ENCODE results near the gene IVD. TPM values are rescaled to one million over a fixed set of nuclear protein-coding genes. Genes with fewer than 3 reads are reported as not detected.

IVD gene
- polyA plus RNA-seq, 1 donor (not counting 4 experiments of a cell fraction or from before 2014, with no cell fraction given), result 13.0 TPM

DNA sequence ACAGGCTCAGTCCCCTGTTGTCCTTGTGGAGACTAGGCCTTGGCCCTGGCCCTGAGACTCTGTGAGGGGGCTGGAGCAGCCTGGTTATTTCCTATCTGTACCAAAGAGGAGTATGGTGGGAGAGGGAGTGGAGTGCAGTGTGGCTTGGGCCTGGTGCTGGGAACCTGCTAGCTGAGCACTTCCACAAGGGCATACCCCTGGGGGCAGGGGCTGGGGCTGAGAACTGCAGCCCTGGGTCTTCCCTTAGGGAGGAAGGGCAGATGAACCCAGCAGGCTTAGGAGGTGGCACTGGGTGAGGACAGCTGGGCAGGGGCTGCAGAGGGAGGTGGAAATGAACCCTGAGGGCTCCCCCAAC is 61.6 kb downstream of the IVD start:
- FAIRE-seq, result no peak

DNA sequence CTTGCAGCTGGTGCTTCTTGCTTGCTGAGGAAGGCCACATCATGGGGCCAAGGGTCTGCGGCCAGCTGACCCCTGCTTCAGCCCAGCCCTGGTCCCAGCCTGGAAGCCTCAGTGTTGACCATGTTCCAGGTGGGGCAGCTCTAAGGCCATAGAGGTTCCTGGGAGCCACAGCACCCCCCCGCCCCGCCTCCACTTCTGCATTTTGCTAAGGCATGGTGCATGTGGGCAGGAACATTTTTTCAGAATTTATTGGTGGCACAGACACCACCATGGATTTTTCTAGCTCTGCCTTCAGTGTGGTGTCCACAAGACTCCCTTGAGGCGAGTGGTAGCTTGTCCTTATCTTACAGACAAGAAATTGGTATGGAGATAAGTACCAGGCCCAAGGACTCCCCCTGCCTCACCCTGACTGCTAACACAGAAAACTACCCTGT is 63.3 kb downstream of the IVD start:
- Histone ChIP-seq H3K4me2 (ENCODE audit: control insufficient read depth, extremely low read depth, insufficient read depth, low read depth, low read length) (no peak overlapping the region), H3K27ac (ENCODE audit: control insufficient read depth, insufficient read depth, low read length) (no peak overlapping the region), H3K9me3 (ENCODE audit: control insufficient read depth, low read depth, low read length) (no peaks in the 10 kb centered on the region), H3K79me2 (ENCODE audit: control insufficient read depth, insufficient read depth, low read length) (no peaks in the 10 kb centered on the region), H4K20me1 (ENCODE audit: control insufficient read depth, extremely low read depth, insufficient read depth, low read length) (peaks cover 1% of the 10 kb centered on the region), H3K9ac (ENCODE audit: control insufficient read depth, extremely low read depth, insufficient read depth, low read length) (no peak overlapping the region), H3K4me1 (ENCODE audit: control insufficient read depth, extremely low read depth, insufficient read depth, low read length) (peaks cover 23% of the 10 kb centered on the region), H3K9me1 (ENCODE audit: control insufficient read depth, extremely low read depth, insufficient read depth, low read length) (no peaks in the 10 kb centered on the region), H2AFZ (ENCODE audit: control insufficient read depth, low read length) (no peak overlapping the region), H3K27me3 (ENCODE audit: control insufficient read depth, extremely low read depth, insufficient read depth, low read length) (no peaks in the 10 kb centered on the region), H3K36me3 (ENCODE audit: control insufficient read depth in 2 of 2, extremely low read depth in 1 of 2, insufficient read depth in 2 of 2, low read length in 2 of 2) (peaks cover 7 to 10% of the 10 kb centered on the region in 2 experiments), H3K4me3 (ENCODE audit: control insufficient read depth in 2 of 3, extremely low read depth in 1 of 3, insufficient read depth in 2 of 3, low read depth in 1 of 3, low read length in 3 of 3) (no peak overlapping the region)
- no peak for TF ChIP-seq EZH2 (IDR thresholded peaks at IDR 0.05; ENCODE audit: low read length)
- TF ChIP-seq, protein P1, sequence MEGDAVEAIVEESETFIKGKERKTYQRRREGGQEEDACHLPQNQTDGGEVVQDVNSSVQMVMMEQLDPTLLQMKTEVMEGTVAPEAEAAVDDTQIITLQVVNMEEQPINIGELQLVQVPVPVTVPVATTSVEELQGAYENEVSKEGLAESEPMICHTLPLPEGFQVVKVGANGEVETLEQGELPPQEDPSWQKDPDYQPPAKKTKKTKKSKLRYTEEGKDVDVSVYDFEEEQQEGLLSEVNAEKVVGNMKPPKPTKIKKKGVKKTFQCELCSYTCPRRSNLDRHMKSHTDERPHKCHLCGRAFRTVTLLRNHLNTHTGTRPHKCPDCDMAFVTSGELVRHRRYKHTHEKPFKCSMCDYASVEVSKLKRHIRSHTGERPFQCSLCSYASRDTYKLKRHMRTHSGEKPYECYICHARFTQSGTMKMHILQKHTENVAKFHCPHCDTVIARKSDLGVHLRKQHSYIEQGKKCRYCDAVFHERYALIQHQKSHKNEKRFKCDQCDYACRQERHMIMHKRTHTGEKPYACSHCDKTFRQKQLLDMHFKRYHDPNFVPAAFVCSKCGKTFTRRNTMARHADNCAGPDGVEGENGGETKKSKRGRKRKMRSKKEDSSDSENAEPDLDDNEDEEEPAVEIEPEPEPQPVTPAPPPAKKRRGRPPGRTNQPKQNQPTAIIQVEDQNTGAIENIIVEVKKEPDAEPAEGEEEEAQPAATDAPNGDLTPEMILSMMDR (optimal IDR thresholded peaks at IDR 0.05 in 1 of 3, IDR thresholded peaks at IDR 0.05 in 1 of 3, conservative IDR thresholded peaks at IDR 0.05 in 1 of 3; ENCODE audit: extremely low read depth in 1 of 3, insufficient read depth in 2 of 3, low read length in 3 of 3), result no peak
- no peak for DNase-seq (ENCODE audit: low read depth, low spot score)
- dilution Hi-C loops (cut with MboI; ENCODE audit: extremely low pct_ligation_motif_present, low sequenced_read_pairs), result no loop called here
- FAIRE-seq, result no peak

More for the DNA sequence above, 61.6 kb downstream of the IVD start:
- H3K27me3 ChIP-seq (ENCODE audit: control insufficient read depth, extremely low read depth, insufficient read depth, low read length), result no peaks in the 10 kb centered on the region
- H3K4me3 ChIP-seq (ENCODE audit: control insufficient read depth in 2 of 3, extremely low read depth in 1 of 3, insufficient read depth in 2 of 3, low read depth in 1 of 3, low read length in 3 of 3), result no peak overlapping the region
- DNase-seq (ENCODE audit: low read depth, low spot score), result no peak
- TF ChIP-seq EZH2 (IDR thresholded peaks at IDR 0.05; ENCODE audit: low read length), result no peak
- TF ChIP-seq, protein P1 (optimal IDR thresholded peaks at IDR 0.05 in 1 of 3, IDR thresholded peaks at IDR 0.05 in 1 of 3, conservative IDR thresholded peaks at IDR 0.05 in 1 of 3; ENCODE audit: extremely low read depth in 1 of 3, insufficient read depth in 2 of 3, low read length in 3 of 3), result no peak
- no peak overlapping the region for H3K27ac ChIP-seq (ENCODE audit: control insufficient read depth, insufficient read depth, low read length)
- H3K9me3 ChIP-seq (ENCODE audit: control insufficient read depth, low read depth, low read length), result no peaks in the 10 kb centered on the region
- H3K4me2 ChIP-seq (ENCODE audit: control insufficient read depth, extremely low read depth, insufficient read depth, low read depth, low read length), result no peak overlapping the region
- dilution Hi-C loops (cut with MboI; ENCODE audit: extremely low pct_ligation_motif_present, low sequenced_read_pairs), result no loop called here
- H3K9me1 ChIP-seq (ENCODE audit: control insufficient read depth, extremely low read depth, insufficient read depth, low read length), result no peaks in the 10 kb centered on the region
- H3K4me1 ChIP-seq (ENCODE audit: control insufficient read depth, extremely low read depth, insufficient read depth, low read length), result peaks cover 22% of the 10 kb centered on the region
- no peak overlapping the region for H3K9ac ChIP-seq (ENCODE audit: control insufficient read depth, extremely low read depth, insufficient read depth, low read length)
- no peaks in the 10 kb centered on the region for H3K79me2 ChIP-seq (ENCODE audit: control insufficient read depth, insufficient read depth, low read length)
- H2AFZ ChIP-seq (ENCODE audit: control insufficient read depth, low read length), result no peak overlapping the region
- peaks cover 3% of the 10 kb centered on the region for H4K20me1 ChIP-seq (ENCODE audit: control insufficient read depth, extremely low read depth, insufficient read depth, low read length)
- peaks cover 9 to 10% of the 10 kb centered on the region in 2 experiments for H3K36me3 ChIP-seq (ENCODE audit: control insufficient read depth in 2 of 2, extremely low read depth in 1 of 2, insufficient read depth in 2 of 2, low read length in 2 of 2)

Measured in keratinocyte (primary cell).